ENCODE results near the gene DMBX1. TPM values are rescaled to one million over a fixed set of nuclear protein-coding genes. Genes with fewer than 3 reads are reported as not detected.

Gene DMBX1
- total and polyA plus RNA-seq, 4 donors, result not detected

DNA sequence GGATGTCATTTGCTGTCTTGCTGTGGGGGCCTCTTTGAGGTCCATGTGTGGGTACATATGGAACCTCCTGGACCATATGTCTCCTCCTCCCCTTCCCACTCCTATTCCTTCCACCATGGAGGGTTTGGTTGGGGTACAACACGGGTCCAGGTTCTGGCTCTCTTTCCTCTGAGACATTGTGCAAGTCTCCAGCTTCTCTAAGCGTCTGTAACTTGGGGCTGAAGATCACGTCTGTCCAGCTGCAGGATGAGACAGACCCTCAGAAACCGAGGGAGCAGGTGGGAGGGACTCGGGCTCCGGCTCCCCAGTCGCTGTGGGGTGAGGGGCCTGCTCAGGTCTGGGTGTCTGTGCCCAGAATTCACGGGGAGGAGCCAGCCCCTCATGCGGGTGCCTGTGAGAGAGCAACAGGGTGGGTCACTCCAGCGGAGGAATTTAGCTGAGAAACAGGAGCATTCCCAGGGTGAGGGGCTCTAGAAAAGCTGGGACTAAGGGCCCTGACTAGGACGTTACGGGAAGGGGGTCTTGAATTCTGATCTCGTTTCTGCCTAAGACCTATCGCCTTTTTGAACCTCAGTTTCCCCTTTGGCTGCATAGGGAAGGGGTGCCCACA is 42.0 kb upstream of the DMBX1 start:
- peaks cover 0 to 10% (median 5%) of the 10 kb centered on the region in 4 donors for H3K4me1 ChIP-seq (ENCODE audit: control insufficient read depth in 4 of 4, insufficient read depth in 4 of 4, low read length in 3 of 4)
- H3K9me3 ChIP-seq (ENCODE audit: control insufficient read depth in 4 of 4, low read length in 3 of 4), result no peaks in the 10 kb centered on the region
- 34% methylated on average over 14 of the region's 14 CpGs for WGBS
- no peak overlapping the region for H3K27ac ChIP-seq (ENCODE audit: low read depth in 1 of 2, low read length in 2 of 2)
- H3K27me3 ChIP-seq (ENCODE audit: control insufficient read depth in 4 of 4, insufficient read depth in 4 of 4, low read length in 3 of 4), result peaks cover 0 to 10% (median 4%) of the 10 kb centered on the region in 4 donors
- H3K4me3 ChIP-seq (ENCODE audit: low read depth in 1 of 3, low read length in 3 of 3), result no peak overlapping the region
- TF ChIP-seq, protein P1, sequence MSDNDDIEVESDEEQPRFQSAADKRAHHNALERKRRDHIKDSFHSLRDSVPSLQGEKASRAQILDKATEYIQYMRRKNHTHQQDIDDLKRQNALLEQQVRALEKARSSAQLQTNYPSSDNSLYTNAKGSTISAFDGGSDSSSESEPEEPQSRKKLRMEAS (IDR thresholded peaks at IDR 0.05), result no peak
- TF ChIP-seq HNF4A (conservative IDR thresholded peaks at IDR 0.05), result no peak
- TF ChIP-seq JUND (IDR thresholded peaks at IDR 0.05), result no peak
- TF ChIP-seq ATF3 (IDR thresholded peaks at IDR 0.05), result no peak
- TF ChIP-seq, protein P2, sequence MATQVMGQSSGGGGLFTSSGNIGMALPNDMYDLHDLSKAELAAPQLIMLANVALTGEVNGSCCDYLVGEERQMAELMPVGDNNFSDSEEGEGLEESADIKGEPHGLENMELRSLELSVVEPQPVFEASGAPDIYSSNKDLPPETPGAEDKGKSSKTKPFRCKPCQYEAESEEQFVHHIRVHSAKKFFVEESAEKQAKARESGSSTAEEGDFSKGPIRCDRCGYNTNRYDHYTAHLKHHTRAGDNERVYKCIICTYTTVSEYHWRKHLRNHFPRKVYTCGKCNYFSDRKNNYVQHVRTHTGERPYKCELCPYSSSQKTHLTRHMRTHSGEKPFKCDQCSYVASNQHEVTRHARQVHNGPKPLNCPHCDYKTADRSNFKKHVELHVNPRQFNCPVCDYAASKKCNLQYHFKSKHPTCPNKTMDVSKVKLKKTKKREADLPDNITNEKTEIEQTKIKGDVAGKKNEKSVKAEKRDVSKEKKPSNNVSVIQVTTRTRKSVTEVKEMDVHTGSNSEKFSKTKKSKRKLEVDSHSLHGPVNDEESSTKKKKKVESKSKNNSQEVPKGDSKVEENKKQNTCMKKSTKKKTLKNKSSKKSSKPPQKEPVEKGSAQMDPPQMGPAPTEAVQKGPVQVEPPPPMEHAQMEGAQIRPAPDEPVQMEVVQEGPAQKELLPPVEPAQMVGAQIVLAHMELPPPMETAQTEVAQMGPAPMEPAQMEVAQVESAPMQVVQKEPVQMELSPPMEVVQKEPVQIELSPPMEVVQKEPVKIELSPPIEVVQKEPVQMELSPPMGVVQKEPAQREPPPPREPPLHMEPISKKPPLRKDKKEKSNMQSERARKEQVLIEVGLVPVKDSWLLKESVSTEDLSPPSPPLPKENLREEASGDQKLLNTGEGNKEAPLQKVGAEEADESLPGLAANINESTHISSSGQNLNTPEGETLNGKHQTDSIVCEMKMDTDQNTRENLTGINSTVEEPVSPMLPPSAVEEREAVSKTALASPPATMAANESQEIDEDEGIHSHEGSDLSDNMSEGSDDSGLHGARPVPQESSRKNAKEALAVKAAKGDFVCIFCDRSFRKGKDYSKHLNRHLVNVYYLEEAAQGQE (IDR thresholded peaks at IDR 0.05), result no peak
- TF ChIP-seq GABPA (IDR thresholded peaks at IDR 0.05 in 1 of 2, conservative IDR thresholded peaks at IDR 0.05 in 1 of 2), result no peak
- no peak for TF ChIP-seq SP1 (IDR thresholded peaks at IDR 0.05)
- no peak for TF ChIP-seq FOXA1 (IDR thresholded peaks at IDR 0.05)
- TF ChIP-seq YY1 (IDR thresholded peaks at IDR 0.05), result no peak
- TF ChIP-seq HNF4G (IDR thresholded peaks at IDR 0.05), result no peak
- TF ChIP-seq RAD21 (IDR thresholded peaks at IDR 0.05), result no peak
- TF ChIP-seq EGR1 (IDR thresholded peaks at IDR 0.05; ENCODE audit: low read depth in 2 of 2), result no peak
- no peak for TF ChIP-seq TAF1 (conservative IDR thresholded peaks at IDR 0.05)
- no peak for TF ChIP-seq CTCF (IDR thresholded peaks at IDR 0.05; ENCODE audit: low read depth, low read length, missing input control)
- no peak for TF ChIP-seq NR2F2 (IDR thresholded peaks at IDR 0.05)
- TF ChIP-seq, protein P3, sequence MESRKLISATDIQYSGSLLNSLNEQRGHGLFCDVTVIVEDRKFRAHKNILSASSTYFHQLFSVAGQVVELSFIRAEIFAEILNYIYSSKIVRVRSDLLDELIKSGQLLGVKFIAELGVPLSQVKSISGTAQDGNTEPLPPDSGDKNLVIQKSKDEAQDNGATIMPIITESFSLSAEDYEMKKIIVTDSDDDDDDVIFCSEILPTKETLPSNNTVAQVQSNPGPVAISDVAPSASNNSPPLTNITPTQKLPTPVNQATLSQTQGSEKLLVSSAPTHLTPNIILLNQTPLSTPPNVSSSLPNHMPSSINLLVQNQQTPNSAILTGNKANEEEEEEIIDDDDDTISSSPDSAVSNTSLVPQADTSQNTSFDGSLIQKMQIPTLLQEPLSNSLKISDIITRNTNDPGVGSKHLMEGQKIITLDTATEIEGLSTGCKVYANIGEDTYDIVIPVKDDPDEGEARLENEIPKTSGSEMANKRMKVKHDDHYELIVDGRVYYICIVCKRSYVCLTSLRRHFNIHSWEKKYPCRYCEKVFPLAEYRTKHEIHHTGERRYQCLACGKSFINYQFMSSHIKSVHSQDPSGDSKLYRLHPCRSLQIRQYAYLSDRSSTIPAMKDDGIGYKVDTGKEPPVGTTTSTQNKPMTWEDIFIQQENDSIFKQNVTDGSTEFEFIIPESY (IDR thresholded peaks at IDR 0.05), result no peak
- no peak for TF ChIP-seq RXRA (IDR thresholded peaks at IDR 0.05)
- no peak overlapping the region for H3K9ac ChIP-seq (ENCODE audit: low read depth in 1 of 2, low read length in 2 of 2)
- DNase-seq (ENCODE audit: low spot score), result no peak
- no peaks in the 10 kb centered on the region for H3K36me3 ChIP-seq (ENCODE audit: control insufficient read depth in 4 of 4, insufficient read depth in 3 of 4, low read depth in 1 of 4, low read length in 3 of 4)
